K562 (cell line): ENCODE measurements around the gene PPP1R16B.

Source experiments
- BRD4 ChIP-seq: fragments of 200-600 bp; sonication (generic); IDR thresholded peaks from 2 replicates; pipeline ENCODE4 v1.6.1; 2017; ENCODE audit warnings: inconsistent platforms
- CREB1 ChIP-seq, 2 experiments: sonication (generic) in 1 of 2; formaldehyde crosslinking in 1 of 2; IDR thresholded peaks; 2 replicates each; pipeline versions ENCODE4 v1.6.1 to v1.8.0; 2012 to 2022; ENCODE audit warnings: inconsistent platforms in 1 of 2, mild to moderate bottlenecking in 1 of 2, missing genetic modification reagents in 1 of 2, moderate library complexity in 1 of 2
- CTCF ChIP-seq, 3 experiments: IDR thresholded peaks in 2 of 3; conservative IDR thresholded peaks in 1 of 3; 2 replicates each; pipeline ENCODE4 v1.5.1; 2011 to 2012; ENCODE audit warnings: low read length in 3 of 3, mild to moderate bottlenecking in 3 of 3, control low read depth in 2 of 3, improper control_type of control experiment in 1 of 3, inconsistent platforms in 1 of 3, low read depth in 1 of 3, mixed read lengths in 1 of 3, moderate library complexity in 1 of 3; ENCODE audit not compliant: insufficient read depth in 2 of 3
- KLF6 ChIP-seq: fragments of 250-450 bp; sonication (Bioruptor Pico); IDR thresholded peaks from 2 replicates; pipeline ENCODE4 v1.4.0; 2020; ENCODE audit warnings: mild to moderate bottlenecking, moderate library complexity, borderline replicate concordance
- MNT ChIP-seq, 2 experiments: fragments of 450-650 bp; conservative IDR thresholded peaks; 2 replicates each; pipeline ENCODE4 v1.6.1; 2017; ENCODE audit warnings: mild to moderate bottlenecking in 2 of 2, moderate library complexity in 2 of 2
- NFIC ChIP-seq: fragments of 450-650 bp; IDR thresholded peaks from 2 replicates; pipeline ENCODE4 v1.6.1; 2017; ENCODE audit warnings: mild to moderate bottlenecking, inconsistent platforms
- NR1H2 ChIP-seq: sonication (generic); formaldehyde crosslinking; IDR thresholded peaks from 2 replicates; pipeline ENCODE4 v1.4.0; 2020; ENCODE audit warnings: mild to moderate bottlenecking, missing genetic modification reagents
- RCOR1 ChIP-seq, 2 experiments: IDR thresholded peaks; 2 replicates each; pipeline ENCODE4 v1.6.1; 2012; ENCODE audit warnings: low read depth in 2 of 2, low read length in 2 of 2, borderline replicate concordance in 1 of 2, improper control_type of control experiment in 1 of 2
- RFX5 ChIP-seq: IDR thresholded peaks from 2 replicates; pipeline ENCODE4 v1.6.1; 2011; ENCODE audit warnings: low read depth, mild to moderate bottlenecking, improper control_type of control experiment, low read length
- TAF1 ChIP-seq: IDR thresholded peaks from 2 replicates; pipeline ENCODE4 v1.6.1; 2011; ENCODE audit warnings: mild to moderate bottlenecking, low read length, moderate library complexity; ENCODE audit not compliant: insufficient read depth, control insufficient read depth, severe bottlenecking; ENCODE audit errors: extremely low read depth
- ZNF274 ChIP-seq: IDR thresholded peaks from 2 replicates; pipeline ENCODE4 v1.6.1; 2011; ENCODE audit warnings: low read depth, mild to moderate bottlenecking, low read length, moderate library complexity, borderline replicate concordance

- no peak for TF ChIP-seq NFIC
- no peak for TF ChIP-seq RFX5
- TF ChIP-seq NR1H2 (CRISPR knock-in tag), result no peak
- TF ChIP-seq ZNF274, result no peak
- TF ChIP-seq TAF1, result no peak
- no peak for TF ChIP-seq KLF6 (CRISPR knock-in tag)
- TF ChIP-seq CTCF (IDR thresholded peaks at IDR 0.05 in 2 of 3, conservative IDR thresholded peaks at IDR 0.05 in 1 of 3; ENCODE audit: insufficient read depth in 2 of 3, low read depth in 1 of 3, low read length in 3 of 3), result no peak
- no peak for TF ChIP-seq CREB1 (IDR thresholded peaks at IDR 0.05)
- no peak for TF ChIP-seq CREB1 (CRISPR knock-in tag; IDR thresholded peaks at IDR 0.05)
- TF ChIP-seq BRD4, result no peak
- TF ChIP-seq MNT (conservative IDR thresholded peaks at IDR 0.05), result no peak
- no peak for TF ChIP-seq RCOR1 (IDR thresholded peaks at IDR 0.05; ENCODE audit: borderline replicate concordance in 1 of 2, low read depth in 2 of 2, low read length in 2 of 2)
Observed at GRCh38 chr20:38890497-38890818, 85.0 kb downstream of the PPP1R16B start.
